ENCODE data around the gene EGFL8. TPM values are rescaled to one million over a fixed set of nuclear protein-coding genes. Genes with fewer than 3 reads are reported as not detected.

The EGFL8 gene
- total and polyA plus RNA-seq, 9 of the 15 experiments (the other 6 are each of a cell fraction or from before 2014, with no cell fraction given), result 2.2 to 47.4 (median 14.2) TPM

DNA sequence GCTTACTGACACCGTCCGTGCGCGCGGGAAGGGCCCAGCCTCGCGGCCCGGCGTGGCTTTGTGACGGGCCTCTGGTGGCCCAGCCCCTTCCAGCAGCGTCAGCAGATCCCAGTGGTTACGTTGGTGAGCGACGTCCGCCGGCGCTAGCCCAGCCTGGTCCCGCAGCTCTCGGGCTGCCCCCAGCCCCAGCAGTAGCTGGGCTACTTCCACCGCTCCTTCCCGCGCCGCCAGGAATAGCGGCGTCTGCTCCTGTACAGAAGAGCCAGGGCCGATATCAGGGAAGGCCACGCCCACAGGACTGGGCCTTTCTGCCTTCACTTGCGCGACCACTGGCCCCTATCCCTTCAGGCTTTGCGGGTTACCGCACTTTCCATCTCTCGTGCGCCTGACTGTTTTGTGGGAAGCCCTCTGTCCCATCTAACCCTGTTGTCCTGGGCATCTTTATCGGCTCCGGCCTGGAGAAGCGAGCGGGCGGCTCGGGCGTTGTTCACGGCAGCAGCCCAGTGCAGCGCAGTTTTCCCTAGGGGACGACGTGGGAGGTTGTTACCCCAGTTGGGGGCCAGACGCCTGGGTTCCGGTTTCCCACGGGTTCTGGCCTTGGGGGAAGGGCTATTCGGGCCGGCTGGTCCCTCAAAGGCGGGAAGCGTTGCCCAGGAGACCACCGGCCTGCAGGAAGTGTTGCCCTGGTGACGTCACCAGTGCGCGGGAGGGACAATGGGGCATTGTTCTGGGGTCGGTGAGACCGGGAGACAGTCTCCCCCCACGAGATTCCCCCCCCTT, 31.7 kb downstream of the EGFL8 start (continued):
- TF ChIP-seq, protein P1, sequence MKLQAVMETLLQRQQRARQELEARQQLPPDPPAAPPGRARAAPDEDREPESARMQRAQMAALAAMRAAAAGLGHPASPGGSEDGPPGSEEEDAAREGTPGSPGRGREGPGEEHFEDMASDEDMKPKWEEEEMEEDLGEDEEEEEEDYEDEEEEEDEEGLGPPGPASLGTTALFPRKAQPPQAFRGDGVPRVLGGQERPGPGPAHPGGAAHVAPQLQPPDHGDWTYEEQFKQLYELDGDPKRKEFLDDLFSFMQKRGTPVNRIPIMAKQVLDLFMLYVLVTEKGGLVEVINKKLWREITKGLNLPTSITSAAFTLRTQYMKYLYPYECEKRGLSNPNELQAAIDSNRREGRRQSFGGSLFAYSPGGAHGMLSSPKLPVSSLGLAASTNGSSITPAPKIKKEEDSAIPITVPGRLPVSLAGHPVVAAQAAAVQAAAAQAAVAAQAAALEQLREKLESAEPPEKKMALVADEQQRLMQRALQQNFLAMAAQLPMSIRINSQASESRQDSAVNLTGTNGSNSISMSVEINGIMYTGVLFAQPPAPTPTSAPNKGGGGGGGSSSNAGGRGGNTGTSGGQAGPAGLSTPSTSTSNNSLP (IDR thresholded peaks at IDR 0.05; ENCODE audit: borderline replicate concordance, low read depth, low read length), result no peak
- TF ChIP-seq KDM4B (IDR thresholded peaks at IDR 0.05; ENCODE audit: borderline replicate concordance in 2 of 2, low read depth in 1 of 2) (peak in 1 of 2 experiments; percentile 51; a peak in 1 of 4 replicates), PHB2 (IDR thresholded peaks at IDR 0.05; ENCODE audit: low read depth) (no peak; the same call in none of the 2 replicates), HNRNPLL (IDR thresholded peaks at IDR 0.05; ENCODE audit: low read depth, low read length, poor library complexity, severe bottlenecking) (peak; percentile 73), TCF7 (IDR thresholded peaks at IDR 0.05; ENCODE audit: borderline replicate concordance) (no peak; the same call in 1 of the 2 replicates), SIN3B (IDR thresholded peaks at IDR 0.05; ENCODE audit: low read depth) (peak; percentile 62), GATA2 (CRISPR knock-in tag; IDR thresholded peaks at IDR 0.05) (no peak), IFI16 (CRISPR knock-in tag; IDR thresholded peaks at IDR 0.05) (no peak), ZNF217 (CRISPR knock-in tag; IDR thresholded peaks at IDR 0.05) (no peak), ZNF347 (CRISPR knock-in tag; IDR thresholded peaks at IDR 0.05; ENCODE audit: low read depth) (no peak), ARNT (IDR thresholded peaks at IDR 0.05) (peak in 1 of 2 experiments; percentile 25; a peak in 1 of 4 replicates), NR2C1 (IDR thresholded peaks at IDR 0.05) (no peak; the same call in 1 of the 2 replicates), NR2C1 (tag; IDR thresholded peaks at IDR 0.05) (peak; percentile 29; the same call in 1 of the 2 replicates), E2F8 (IDR thresholded peaks at IDR 0.05; ENCODE audit: low read depth, partially characterized antibody) (peak; percentile 83), RB1 (IDR thresholded peaks at IDR 0.05; ENCODE audit: low read depth) (peak; percentile 98), SP2 (IDR thresholded peaks at IDR 0.05; ENCODE audit: extremely low read depth, low read depth, low read length, poor library complexity, severe bottlenecking) (no peak), EZH2 (IDR thresholded peaks at IDR 0.05; ENCODE audit: borderline replicate concordance, low read depth, low read length) (no peak)
- TF ChIP-seq, protein P2, sequence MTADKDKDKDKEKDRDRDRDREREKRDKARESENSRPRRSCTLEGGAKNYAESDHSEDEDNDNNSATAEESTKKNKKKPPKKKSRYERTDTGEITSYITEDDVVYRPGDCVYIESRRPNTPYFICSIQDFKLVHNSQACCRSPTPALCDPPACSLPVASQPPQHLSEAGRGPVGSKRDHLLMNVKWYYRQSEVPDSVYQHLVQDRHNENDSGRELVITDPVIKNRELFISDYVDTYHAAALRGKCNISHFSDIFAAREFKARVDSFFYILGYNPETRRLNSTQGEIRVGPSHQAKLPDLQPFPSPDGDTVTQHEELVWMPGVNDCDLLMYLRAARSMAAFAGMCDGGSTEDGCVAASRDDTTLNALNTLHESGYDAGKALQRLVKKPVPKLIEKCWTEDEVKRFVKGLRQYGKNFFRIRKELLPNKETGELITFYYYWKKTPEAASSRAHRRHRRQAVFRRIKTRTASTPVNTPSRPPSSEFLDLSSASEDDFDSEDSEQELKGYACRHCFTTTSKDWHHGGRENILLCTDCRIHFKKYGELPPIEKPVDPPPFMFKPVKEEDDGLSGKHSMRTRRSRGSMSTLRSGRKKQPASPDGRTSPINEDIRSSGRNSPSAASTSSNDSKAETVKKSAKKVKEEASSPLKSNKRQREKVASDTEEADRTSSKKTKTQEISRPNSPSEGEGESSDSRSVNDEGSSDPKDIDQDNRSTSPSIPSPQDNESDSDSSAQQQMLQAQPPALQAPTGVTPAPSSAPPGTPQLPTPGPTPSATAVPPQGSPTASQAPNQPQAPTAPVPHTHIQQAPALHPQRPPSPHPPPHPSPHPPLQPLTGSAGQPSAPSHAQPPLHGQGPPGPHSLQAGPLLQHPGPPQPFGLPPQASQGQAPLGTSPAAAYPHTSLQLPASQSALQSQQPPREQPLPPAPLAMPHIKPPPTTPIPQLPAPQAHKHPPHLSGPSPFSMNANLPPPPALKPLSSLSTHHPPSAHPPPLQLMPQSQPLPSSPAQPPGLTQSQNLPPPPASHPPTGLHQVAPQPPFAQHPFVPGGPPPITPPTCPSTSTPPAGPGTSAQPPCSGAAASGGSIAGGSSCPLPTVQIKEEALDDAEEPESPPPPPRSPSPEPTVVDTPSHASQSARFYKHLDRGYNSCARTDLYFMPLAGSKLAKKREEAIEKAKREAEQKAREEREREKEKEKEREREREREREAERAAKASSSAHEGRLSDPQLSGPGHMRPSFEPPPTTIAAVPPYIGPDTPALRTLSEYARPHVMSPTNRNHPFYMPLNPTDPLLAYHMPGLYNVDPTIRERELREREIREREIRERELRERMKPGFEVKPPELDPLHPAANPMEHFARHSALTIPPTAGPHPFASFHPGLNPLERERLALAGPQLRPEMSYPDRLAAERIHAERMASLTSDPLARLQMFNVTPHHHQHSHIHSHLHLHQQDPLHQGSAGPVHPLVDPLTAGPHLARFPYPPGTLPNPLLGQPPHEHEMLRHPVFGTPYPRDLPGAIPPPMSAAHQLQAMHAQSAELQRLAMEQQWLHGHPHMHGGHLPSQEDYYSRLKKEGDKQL (CRISPR knock-in tag; IDR thresholded peaks at IDR 0.05; ENCODE audit: borderline replicate concordance), result no peak

Data from K562 (cell line).